Astrocyte of the cerebellum (primary cell): ENCODE measurements around the gene UQCRC2.

Experiments
- DNase-seq: peaks from one replicate; pipeline ENCODE4 v3.0.0-alpha.2; 2011; ENCODE audit warnings: low read depth
- H3K4me3 ChIP-seq: 2 replicates; pipeline ENCODE4 v1.5.1; 2011; ENCODE audit warnings: mild to moderate bottlenecking, low read depth, low read length, moderate library complexity
- in situ Hi-C: cut with HindIII; loops from 2 replicates; pipeline ENCODE4 v1.10.0; 2017; ENCODE audit warnings: low sequenced_read_pairs
- TF ChIP-seq, protein P1 (sequence below): IDR thresholded peaks from 2 replicates; pipeline ENCODE4 v1.5.1; 2012; ENCODE audit warnings: low read length, low read depth, moderate library complexity, mild to moderate bottlenecking; ENCODE audit errors: missing control alignments

Gene UQCRC2

DNA sequence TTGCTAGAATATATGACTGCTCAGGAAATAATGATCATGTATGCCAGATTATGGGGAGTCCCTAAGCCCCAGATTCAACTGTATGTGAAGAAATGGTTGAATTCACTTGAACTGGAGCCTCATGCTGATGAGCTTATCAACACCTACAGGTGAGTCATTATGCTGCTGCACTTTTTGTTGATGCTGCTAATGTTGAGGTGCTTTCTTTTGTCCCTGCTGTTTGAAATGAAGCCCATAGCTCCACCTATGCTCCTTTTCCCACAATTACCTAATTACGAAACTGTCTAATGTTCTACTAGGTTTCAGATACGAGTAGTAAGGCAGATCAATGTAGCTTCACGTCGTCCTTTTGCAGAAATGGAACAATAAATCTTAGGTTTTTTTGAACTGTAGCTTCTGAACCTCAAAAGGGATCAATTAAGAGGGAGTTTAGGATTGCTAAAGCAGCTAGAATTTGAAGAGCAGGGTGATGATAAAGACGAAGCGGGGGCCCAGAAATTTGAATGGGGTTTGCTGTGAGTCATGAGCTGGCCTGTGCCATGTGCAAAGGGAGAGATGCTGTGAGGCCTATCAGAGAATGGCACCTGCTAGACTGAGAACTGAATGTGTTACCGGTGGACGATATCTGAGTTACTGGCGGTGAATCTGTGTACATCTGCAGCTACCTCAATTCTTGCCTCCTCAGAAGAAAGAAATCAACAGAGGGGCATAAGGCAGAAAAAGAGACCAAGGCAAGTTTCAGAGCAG, 6.1 kb upstream of the UQCRC2 start:
- in situ Hi-C loops = no loop called here
- TF ChIP-seq, protein P1, sequence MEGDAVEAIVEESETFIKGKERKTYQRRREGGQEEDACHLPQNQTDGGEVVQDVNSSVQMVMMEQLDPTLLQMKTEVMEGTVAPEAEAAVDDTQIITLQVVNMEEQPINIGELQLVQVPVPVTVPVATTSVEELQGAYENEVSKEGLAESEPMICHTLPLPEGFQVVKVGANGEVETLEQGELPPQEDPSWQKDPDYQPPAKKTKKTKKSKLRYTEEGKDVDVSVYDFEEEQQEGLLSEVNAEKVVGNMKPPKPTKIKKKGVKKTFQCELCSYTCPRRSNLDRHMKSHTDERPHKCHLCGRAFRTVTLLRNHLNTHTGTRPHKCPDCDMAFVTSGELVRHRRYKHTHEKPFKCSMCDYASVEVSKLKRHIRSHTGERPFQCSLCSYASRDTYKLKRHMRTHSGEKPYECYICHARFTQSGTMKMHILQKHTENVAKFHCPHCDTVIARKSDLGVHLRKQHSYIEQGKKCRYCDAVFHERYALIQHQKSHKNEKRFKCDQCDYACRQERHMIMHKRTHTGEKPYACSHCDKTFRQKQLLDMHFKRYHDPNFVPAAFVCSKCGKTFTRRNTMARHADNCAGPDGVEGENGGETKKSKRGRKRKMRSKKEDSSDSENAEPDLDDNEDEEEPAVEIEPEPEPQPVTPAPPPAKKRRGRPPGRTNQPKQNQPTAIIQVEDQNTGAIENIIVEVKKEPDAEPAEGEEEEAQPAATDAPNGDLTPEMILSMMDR = no peak
- DNase-seq = no peak
- H3K4me3 ChIP-seq = no peak overlapping the region

DNA sequence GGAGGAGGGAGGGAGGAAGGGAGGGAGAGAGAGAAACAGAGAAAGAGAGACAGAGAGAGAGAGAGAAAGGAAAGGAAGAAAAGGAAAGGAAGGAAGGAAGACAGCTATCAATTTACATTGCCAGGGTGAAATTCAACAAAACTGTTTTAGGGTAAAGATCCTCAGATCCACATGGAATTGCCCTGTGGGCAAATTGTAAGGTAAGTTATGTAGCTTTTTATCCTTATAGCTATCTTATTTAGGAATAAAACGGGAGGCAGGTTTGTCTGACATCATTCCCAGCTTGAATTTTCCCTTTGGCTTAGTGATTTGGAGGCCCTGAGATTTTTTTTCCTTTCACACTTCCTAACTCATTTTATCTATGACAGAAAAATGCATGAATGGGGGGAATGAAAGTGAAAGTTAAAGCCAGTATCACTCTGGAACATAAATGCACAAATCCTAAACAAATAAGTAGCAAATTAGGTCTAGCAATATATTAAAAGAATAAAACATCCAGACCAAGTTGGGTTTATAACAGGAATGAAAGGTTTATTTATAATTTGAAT, 3.4 kb upstream of the UQCRC2 start:
- DNase-seq = no peak
- TF ChIP-seq, protein P1 = no peak
- no peak overlapping the region for H3K4me3 ChIP-seq
- in situ Hi-C loops = no loop called here

DNA sequence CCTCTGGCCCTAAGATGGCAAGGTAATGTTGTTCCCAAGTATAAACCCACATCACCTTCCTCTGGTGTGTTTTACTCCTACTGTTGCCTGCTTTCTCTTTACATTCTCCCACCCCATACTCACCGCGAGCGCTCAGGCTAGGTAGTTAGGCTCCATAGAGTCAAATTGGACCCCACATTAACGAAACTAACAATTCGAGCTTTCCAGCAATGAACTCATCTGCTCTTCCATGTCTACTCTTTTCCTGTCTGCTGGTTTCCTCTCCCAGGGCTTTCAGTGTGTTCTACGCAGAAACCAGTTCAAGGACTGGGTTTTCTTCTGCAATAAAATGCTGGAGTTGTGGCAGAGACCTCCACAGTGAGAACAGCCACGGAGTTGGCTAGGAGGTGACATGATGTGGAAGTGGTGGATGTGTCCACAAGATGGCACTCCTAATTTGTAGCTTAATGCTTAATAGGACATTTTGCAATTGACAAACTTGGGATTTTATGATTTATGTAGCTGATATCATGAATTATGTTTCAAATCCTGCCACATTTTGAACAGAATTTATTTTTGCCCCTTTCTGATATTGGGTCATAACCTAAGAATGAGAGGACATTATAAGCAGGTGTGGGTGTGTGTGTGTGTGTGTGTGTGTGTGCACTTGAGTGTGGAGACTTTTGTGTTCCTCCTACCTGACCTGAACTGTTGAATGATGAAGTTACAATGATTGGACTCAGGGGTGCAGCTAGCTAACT, 2.2 kb upstream of the UQCRC2 start:
- TF ChIP-seq, protein P1 = peak; percentile 39
- in situ Hi-C loops = no loop called here
- no peak overlapping the region for H3K4me3 ChIP-seq
- DNase-seq = peak; percentile 16

DNA sequence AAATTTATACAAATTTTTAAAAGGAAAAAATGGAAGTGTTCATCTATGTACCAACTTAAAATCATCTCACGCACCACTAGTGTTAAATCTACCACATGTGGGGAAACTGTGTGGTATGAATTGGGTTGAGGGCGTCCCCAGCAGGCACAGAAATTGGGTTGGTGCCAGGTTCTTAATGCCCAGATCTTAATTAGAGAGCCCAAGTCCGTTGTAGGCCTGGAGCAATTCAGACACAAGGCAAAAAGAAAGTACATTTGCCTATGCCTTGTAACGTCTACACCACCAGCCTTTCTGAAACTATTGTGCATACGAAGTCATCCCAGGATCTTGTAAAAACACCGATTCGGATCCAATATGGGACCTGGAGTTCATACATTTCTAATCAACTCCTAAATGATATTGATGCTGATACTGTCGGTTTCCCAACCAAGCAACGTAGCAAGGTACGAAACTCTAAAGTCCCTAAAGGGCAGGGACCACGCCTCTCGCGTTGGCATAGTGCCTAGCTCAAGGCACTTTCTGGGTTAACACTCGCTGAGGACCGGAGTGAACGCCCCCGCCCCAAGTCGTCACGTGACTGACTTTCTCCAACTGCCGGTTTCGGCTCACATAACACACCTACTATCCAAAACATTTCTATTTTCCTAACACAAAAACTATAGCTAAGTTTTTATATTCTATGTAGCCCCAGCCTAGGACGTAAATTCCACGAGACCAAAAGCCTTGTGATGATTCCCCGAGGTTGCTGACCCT, 945 bp upstream of the UQCRC2 start:
- peak overlapping the region; percentile 85 for H3K4me3 ChIP-seq
- DNase-seq = peak; percentile 13
- TF ChIP-seq, protein P1 = no peak
- in situ Hi-C loops = no loop called here

DNA sequence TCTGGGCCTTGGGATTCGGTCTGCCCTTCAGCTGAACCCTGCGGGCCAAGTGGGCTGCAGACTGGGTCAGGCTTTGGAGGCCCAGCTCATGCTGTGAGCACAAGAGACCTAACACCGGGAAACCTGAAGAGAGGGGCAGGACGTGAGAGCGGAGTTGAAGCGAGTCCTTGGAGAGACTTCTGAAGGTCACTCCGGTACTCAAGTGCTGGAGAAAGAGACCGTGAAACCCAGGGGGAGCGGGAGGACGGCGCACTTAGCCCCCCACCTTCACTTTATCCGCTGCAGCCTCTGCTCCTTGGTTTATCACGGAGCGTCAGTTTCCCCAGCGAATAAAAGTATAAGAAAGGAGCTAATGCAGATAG, 361 bp downstream of the UQCRC2 start:
- in situ Hi-C loops = no loop called here
- TF ChIP-seq, protein P1 = no peak
- DNase-seq = no peak
- peak overlapping the region; percentile 85 for H3K4me3 ChIP-seq

DNA sequence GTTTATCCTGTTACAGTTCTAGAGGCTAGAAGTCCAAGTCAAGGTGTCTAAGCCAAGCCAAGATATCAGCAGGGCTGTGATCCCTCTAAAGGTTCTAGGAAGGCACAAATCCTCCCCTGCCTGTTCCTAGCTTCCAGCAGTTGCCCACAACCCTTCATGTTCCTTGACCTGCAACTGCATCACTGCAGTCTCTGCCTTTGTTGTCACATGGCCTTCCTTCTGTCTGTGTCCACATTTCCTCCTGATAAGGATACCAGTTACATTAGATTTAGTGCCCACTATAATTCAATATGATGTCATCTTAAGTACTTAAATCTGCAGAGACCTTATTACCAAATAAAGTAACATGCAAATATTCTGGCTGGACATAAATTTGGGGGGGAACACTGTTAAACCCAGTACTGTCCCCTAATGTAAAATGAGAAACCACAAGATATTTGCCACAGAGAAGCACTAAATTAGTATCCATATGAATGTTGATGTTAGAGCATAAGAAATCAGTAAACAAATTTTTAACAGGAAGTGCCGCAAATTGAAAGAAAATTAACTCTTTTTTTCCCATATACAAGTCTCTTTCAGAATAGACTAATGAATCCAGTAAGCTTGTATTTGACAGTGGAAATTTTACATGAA, 4.7 kb downstream of the UQCRC2 start:
- in situ Hi-C loops = no loop called here
- no peak overlapping the region for H3K4me3 ChIP-seq
- DNase-seq = no peak
- TF ChIP-seq, protein P1 = no peak
